Mammary epithelial cell (primary cell): ENCODE data around the gene XPO6.

ENCODE experiments used
- EZH2 ChIP-seq: IDR thresholded peaks from 2 replicates; pipeline ENCODE4 v1.6.1; 2012; ENCODE audit warnings: low read length, inconsistent platforms, borderline replicate concordance
- TF ChIP-seq, protein P1 (sequence below), 2 donors: IDR thresholded peaks in 1 of 2; conservative IDR thresholded peaks in 1 of 2; 2 replicates each; pipeline ENCODE4 v1.5.1; 2011 to 2012; ENCODE audit warnings: inconsistent platforms in 2 of 2, low read length in 2 of 2, mild to moderate bottlenecking in 2 of 2, control low read depth in 1 of 2, low read depth in 1 of 2; ENCODE audit not compliant: insufficient read depth in 1 of 2; ENCODE audit errors: extremely low read depth in 1 of 2

DNA sequence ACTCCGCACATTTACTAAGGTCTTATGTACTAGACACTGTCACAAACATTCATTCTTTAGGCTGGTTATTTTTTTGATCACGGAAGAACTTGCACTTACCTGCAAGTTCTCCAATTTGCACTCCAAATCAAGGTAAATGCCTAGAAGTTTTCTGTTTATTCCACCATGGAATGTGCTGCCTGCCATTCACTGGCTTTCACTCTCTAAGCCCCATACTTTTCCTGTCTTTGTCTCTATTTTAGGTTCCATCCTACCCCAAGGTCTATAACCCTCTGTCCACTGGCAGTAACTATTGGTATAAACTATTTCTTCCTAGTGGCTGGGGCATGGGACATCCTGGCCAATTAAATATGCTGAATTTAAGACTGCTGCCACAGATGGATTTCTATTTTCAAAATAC lies 15.9 kb downstream of the XPO6 start:
- TF ChIP-seq, protein P1, sequence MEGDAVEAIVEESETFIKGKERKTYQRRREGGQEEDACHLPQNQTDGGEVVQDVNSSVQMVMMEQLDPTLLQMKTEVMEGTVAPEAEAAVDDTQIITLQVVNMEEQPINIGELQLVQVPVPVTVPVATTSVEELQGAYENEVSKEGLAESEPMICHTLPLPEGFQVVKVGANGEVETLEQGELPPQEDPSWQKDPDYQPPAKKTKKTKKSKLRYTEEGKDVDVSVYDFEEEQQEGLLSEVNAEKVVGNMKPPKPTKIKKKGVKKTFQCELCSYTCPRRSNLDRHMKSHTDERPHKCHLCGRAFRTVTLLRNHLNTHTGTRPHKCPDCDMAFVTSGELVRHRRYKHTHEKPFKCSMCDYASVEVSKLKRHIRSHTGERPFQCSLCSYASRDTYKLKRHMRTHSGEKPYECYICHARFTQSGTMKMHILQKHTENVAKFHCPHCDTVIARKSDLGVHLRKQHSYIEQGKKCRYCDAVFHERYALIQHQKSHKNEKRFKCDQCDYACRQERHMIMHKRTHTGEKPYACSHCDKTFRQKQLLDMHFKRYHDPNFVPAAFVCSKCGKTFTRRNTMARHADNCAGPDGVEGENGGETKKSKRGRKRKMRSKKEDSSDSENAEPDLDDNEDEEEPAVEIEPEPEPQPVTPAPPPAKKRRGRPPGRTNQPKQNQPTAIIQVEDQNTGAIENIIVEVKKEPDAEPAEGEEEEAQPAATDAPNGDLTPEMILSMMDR (conservative IDR thresholded peaks at IDR 0.05 in 1 of 2, IDR thresholded peaks at IDR 0.05 in 1 of 2; ENCODE audit: extremely low read depth in 1 of 2, insufficient read depth in 1 of 2, low read depth in 1 of 2, low read length in 2 of 2) = no peak
- TF ChIP-seq EZH2 = no peak
